GM12865 (cell line): ENCODE results near the gene TMC3.

Experiments used
- DNase-seq: peaks from one replicate; pipeline ENCODE4 v3.0.0; 2010; ENCODE audit warnings: low read depth
- H3K4me3 ChIP-seq: 2 replicates; pipeline ENCODE4 v1.5.1; 2011; ENCODE audit warnings: mild to moderate bottlenecking, low read depth, low read length, control low read depth
- TF ChIP-seq, protein P1 (sequence below): IDR thresholded peaks from 2 replicates; pipeline ENCODE4 v1.5.1; 2011; ENCODE audit warnings: low read length, control low read depth, low read depth, inconsistent platforms; ENCODE audit not compliant: insufficient read depth; ENCODE audit errors: missing control alignments

TMC3 gene

DNA sequence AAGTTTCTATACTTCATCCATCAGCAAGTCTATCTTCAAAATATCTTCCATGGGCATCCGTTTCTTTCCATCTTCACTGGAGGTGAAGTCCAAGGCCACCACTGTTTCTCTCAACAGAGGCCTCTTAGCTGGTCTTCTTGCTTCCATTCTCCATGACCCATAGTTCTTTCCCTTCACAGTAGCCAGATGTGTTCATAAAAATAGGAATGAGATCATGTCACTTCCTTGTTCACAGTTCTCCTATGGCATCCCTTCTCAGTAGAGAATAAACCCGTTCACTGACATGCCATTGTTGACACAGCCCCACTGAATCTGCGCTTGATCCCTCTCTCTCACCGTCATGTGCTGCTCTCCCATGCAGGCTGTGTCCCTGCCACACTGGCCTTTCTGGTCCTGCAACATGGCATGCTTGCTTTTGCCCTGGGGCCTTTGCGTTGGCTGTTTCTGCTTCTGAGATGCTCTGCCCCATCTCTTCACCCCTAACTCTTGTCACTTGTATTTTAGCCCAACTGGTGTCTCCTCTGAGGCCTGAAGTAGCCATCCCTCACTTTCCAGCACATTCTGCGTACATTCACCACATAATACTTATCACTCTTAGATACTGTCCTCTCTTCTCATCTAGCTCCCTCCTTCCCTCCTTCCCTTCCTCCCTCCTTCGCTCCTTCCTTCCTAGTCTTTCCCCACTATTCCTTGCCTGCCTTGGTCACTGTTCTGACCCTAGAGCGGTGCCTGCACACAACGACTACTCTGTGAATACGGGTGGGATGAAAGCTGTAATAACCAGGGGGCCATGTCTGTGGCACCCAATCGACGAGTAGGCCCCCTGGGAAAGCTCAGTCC lies 92.0 kb downstream of the TMC3 start:
- TF ChIP-seq, protein P1, sequence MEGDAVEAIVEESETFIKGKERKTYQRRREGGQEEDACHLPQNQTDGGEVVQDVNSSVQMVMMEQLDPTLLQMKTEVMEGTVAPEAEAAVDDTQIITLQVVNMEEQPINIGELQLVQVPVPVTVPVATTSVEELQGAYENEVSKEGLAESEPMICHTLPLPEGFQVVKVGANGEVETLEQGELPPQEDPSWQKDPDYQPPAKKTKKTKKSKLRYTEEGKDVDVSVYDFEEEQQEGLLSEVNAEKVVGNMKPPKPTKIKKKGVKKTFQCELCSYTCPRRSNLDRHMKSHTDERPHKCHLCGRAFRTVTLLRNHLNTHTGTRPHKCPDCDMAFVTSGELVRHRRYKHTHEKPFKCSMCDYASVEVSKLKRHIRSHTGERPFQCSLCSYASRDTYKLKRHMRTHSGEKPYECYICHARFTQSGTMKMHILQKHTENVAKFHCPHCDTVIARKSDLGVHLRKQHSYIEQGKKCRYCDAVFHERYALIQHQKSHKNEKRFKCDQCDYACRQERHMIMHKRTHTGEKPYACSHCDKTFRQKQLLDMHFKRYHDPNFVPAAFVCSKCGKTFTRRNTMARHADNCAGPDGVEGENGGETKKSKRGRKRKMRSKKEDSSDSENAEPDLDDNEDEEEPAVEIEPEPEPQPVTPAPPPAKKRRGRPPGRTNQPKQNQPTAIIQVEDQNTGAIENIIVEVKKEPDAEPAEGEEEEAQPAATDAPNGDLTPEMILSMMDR: no peak
- DNase-seq: no peak
- H3K4me3 ChIP-seq: no peak overlapping the region

DNA sequence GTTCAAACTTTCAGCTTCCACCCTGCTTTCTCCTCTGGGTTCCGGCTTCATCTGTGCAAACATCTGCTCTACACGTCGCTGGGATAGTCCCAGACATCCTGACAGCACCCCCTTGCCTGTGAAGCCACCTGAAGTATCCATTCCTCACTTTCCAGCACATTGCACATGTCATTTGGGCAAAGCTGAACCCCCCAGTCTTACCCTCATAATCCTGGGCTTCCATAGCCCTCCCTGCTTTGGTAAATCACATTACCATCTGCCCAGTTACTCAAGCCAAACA lies 92.6 kb downstream of the TMC3 start:
- TF ChIP-seq, protein P1: no peak
- H3K4me3 ChIP-seq: no peak overlapping the region
- DNase-seq: no peak
